ENCODE data around the gene CNTNAP3. TPM values are rescaled to one million over a fixed set of nuclear protein-coding genes. Genes with fewer than 3 reads are reported as not detected.
"Not testable (repeated sequence)": the region's sequence is repeated elsewhere in the genome, so short reads cannot be mapped to it uniquely, and the experiment has no call there.

Gene CNTNAP3
- 6.0 TPM for polyA plus RNA-seq (2013, experiment 1 of 2)
- polyA plus RNA-seq (2013, experiment 2 of 2) = 6.6 TPM

DNA sequence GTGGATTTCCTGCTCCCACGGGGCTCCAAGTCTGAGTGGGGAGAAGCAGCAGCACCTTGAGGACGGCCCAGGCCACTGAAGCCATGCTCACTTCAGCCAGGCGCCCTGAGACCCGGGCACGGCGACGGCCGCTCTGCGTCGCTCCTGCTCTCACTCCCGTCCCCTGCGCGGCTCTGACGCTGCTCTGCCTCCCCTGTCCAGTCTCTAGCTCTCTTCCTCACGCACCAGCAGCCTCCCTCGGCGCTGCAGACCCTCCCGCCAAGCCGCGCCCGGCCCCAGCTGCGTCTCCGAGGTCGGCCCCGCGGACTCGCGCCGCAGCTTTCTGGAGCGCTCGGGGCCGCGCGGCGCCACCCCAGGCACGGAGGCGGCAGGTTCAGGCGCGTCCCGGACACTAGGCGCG, at the start of gene CNTNAP3:
Gene CNTNAP3 (minus strand): TSS at position 188 of the 400 bp plus-strand sequence. CDS start 103 bp downstream, at position 85.
- no CpG with 5 or more reads among the region's 42 CpGs for WGBS, 2 donors (ENCODE audit: extremely low coverage in 2 of 2, insufficient read length in 2 of 2, insufficient replicate concordance in 1 of 2)
- not testable (repeated sequence) for H2BK120ac ChIP-seq (ENCODE audit: low read depth, low read length); H3K36me3 ChIP-seq (replicated peaks in 1 of 2; ENCODE audit: control insufficient read depth in 2 of 2, insufficient read depth in 2 of 2, low read length in 2 of 2); H3K18ac ChIP-seq (ENCODE audit: low read length); H2BK12ac ChIP-seq (ENCODE audit: low read length); H3K23ac ChIP-seq (ENCODE audit: low read depth, low read length, poor library complexity); H3K9ac ChIP-seq (ENCODE audit: low read depth, low read length, poor library complexity); DNase-seq (ENCODE audit: low spot score); H2AK5ac ChIP-seq (ENCODE audit: low read depth, low read length); H3K4me2 ChIP-seq (ENCODE audit: insufficient read depth, low read length, poor library complexity, severe bottlenecking); H3K14ac ChIP-seq (ENCODE audit: low read length); H2AFZ ChIP-seq (ENCODE audit: low read length); H3K4me1 ChIP-seq (ENCODE audit: control insufficient read depth in 2 of 2, insufficient read depth in 1 of 2, low read depth in 1 of 2, low read length in 2 of 2); H4K8ac ChIP-seq (ENCODE audit: low read depth, low read length); H3K4ac ChIP-seq (ENCODE audit: low read length); H2BK5ac ChIP-seq (ENCODE audit: low read length); H3K9me3 ChIP-seq (replicated peaks in 1 of 2; ENCODE audit: control insufficient read depth in 2 of 2, insufficient read depth in 1 of 2, low read depth in 1 of 2, low read length in 2 of 2); H3K27ac ChIP-seq (replicated peaks; ENCODE audit: low read length); H3K79me1 ChIP-seq (ENCODE audit: low read depth, low read length); H3K27me3 ChIP-seq (ENCODE audit: control insufficient read depth in 3 of 3, insufficient read depth in 3 of 3, low read depth in 1 of 3, low read length in 3 of 3); H2BK15ac ChIP-seq (ENCODE audit: low read length); H4K91ac ChIP-seq (ENCODE audit: low read depth, low read length, poor library complexity)
- peak within 1 kb of the TSS in 1 of 2 donors; percentile 36 for H3K4me3 ChIP-seq (ENCODE audit: low read length in 2 of 2)

GRCh38 chr9:39279995-39280394, 8.0 kb downstream of the CNTNAP3 start:
- H2BK5ac ChIP-seq (ENCODE audit: low read length); H2AFZ ChIP-seq (ENCODE audit: low read length); H3K4ac ChIP-seq (ENCODE audit: low read length); H3K23ac ChIP-seq (ENCODE audit: low read depth, low read length, poor library complexity); H4K91ac ChIP-seq (ENCODE audit: low read depth, low read length, poor library complexity); H3K27ac ChIP-seq (replicated peaks; ENCODE audit: low read length); H3K4me3 ChIP-seq (ENCODE audit: low read length in 2 of 2); H3K79me1 ChIP-seq (ENCODE audit: low read depth, low read length); H3K4me1 ChIP-seq (ENCODE audit: control insufficient read depth in 2 of 2, insufficient read depth in 1 of 2, low read depth in 1 of 2, low read length in 2 of 2); H3K27me3 ChIP-seq (ENCODE audit: control insufficient read depth in 3 of 3, insufficient read depth in 3 of 3, low read depth in 1 of 3, low read length in 3 of 3); H3K9ac ChIP-seq (ENCODE audit: low read depth, low read length, poor library complexity); H2BK120ac ChIP-seq (ENCODE audit: low read depth, low read length); H3K36me3 ChIP-seq (replicated peaks in 1 of 2; ENCODE audit: control insufficient read depth in 2 of 2, insufficient read depth in 2 of 2, low read length in 2 of 2); DNase-seq (ENCODE audit: low spot score); H3K14ac ChIP-seq (ENCODE audit: low read length); H2BK12ac ChIP-seq (ENCODE audit: low read length); H4K8ac ChIP-seq (ENCODE audit: low read depth, low read length); H2AK5ac ChIP-seq (ENCODE audit: low read depth, low read length); H3K18ac ChIP-seq (ENCODE audit: low read length); H3K4me2 ChIP-seq (ENCODE audit: insufficient read depth, low read length, poor library complexity, severe bottlenecking); H2BK15ac ChIP-seq (ENCODE audit: low read length); H3K9me3 ChIP-seq (replicated peaks in 1 of 2; ENCODE audit: control insufficient read depth in 2 of 2, insufficient read depth in 1 of 2, low read depth in 1 of 2, low read length in 2 of 2): not testable (repeated sequence)
- WGBS, 2 donors (ENCODE audit: extremely low coverage in 2 of 2, insufficient read length in 2 of 2, insufficient replicate concordance in 1 of 2) = no CpG with 5 or more reads among the region's 4 CpGs

DNA sequence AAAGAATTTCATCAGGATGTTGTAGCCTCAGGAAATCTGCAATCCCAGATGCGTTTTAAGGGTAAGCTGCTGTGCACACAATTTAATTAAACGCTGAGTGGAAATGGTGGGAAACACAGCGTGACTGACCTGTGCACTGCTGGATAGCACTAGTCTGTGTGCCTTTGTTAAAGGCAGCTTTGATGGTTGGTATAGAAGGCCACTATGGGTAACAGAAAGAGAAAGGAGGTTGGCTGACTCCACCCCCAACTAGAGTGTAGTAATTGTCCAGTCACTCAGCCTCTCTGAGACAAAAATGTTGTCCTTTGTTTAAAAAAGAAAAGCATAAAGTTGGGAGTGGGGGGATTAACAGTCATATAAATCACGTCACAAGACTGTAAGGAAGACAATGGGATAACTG, 45.5 kb downstream of the CNTNAP3 start:
- H3K4me1 ChIP-seq (ENCODE audit: control insufficient read depth in 2 of 2, insufficient read depth in 1 of 2, low read depth in 1 of 2, low read length in 2 of 2); H2BK5ac ChIP-seq (ENCODE audit: low read length); H3K18ac ChIP-seq (ENCODE audit: low read length); H2AK5ac ChIP-seq (ENCODE audit: low read depth, low read length); H4K91ac ChIP-seq (ENCODE audit: low read depth, low read length, poor library complexity); H3K4ac ChIP-seq (ENCODE audit: low read length); H3K4me2 ChIP-seq (ENCODE audit: insufficient read depth, low read length, poor library complexity, severe bottlenecking); H2BK12ac ChIP-seq (ENCODE audit: low read length); H3K14ac ChIP-seq (ENCODE audit: low read length); H3K79me1 ChIP-seq (ENCODE audit: low read depth, low read length); H2BK15ac ChIP-seq (ENCODE audit: low read length); H3K36me3 ChIP-seq (replicated peaks in 1 of 2; ENCODE audit: control insufficient read depth in 2 of 2, insufficient read depth in 2 of 2, low read length in 2 of 2); H4K8ac ChIP-seq (ENCODE audit: low read depth, low read length); H3K9me3 ChIP-seq (replicated peaks in 1 of 2; ENCODE audit: control insufficient read depth in 2 of 2, insufficient read depth in 1 of 2, low read depth in 1 of 2, low read length in 2 of 2); DNase-seq (ENCODE audit: low spot score); H2BK120ac ChIP-seq (ENCODE audit: low read depth, low read length); H3K23ac ChIP-seq (ENCODE audit: low read depth, low read length, poor library complexity); H3K27ac ChIP-seq (replicated peaks; ENCODE audit: low read length); H3K27me3 ChIP-seq (ENCODE audit: control insufficient read depth in 3 of 3, insufficient read depth in 3 of 3, low read depth in 1 of 3, low read length in 3 of 3); H3K4me3 ChIP-seq (ENCODE audit: low read length in 2 of 2); H3K9ac ChIP-seq (ENCODE audit: low read depth, low read length, poor library complexity); H2AFZ ChIP-seq (ENCODE audit: low read length): not testable (repeated sequence)
- WGBS, 2 donors (ENCODE audit: extremely low coverage in 2 of 2, insufficient read length in 2 of 2, insufficient replicate concordance in 1 of 2) = no CpG with 5 or more reads among the region's 4 CpGs

- not testable (repeated sequence) for H3K18ac ChIP-seq (ENCODE audit: low read length); DNase-seq (ENCODE audit: low spot score); H4K91ac ChIP-seq (ENCODE audit: low read depth, low read length, poor library complexity); H3K27me3 ChIP-seq (ENCODE audit: control insufficient read depth in 3 of 3, insufficient read depth in 3 of 3, low read depth in 1 of 3, low read length in 3 of 3); H3K4me2 ChIP-seq (ENCODE audit: insufficient read depth, low read length, poor library complexity, severe bottlenecking); H3K36me3 ChIP-seq (replicated peaks in 1 of 2; ENCODE audit: control insufficient read depth in 2 of 2, insufficient read depth in 2 of 2, low read length in 2 of 2); H3K23ac ChIP-seq (ENCODE audit: low read depth, low read length, poor library complexity); H2BK120ac ChIP-seq (ENCODE audit: low read depth, low read length); H4K8ac ChIP-seq (ENCODE audit: low read depth, low read length); H3K27ac ChIP-seq (replicated peaks; ENCODE audit: low read length); H3K4me1 ChIP-seq (ENCODE audit: control insufficient read depth in 2 of 2, insufficient read depth in 1 of 2, low read depth in 1 of 2, low read length in 2 of 2); H3K4ac ChIP-seq (ENCODE audit: low read length); H2BK5ac ChIP-seq (ENCODE audit: low read length); H2BK15ac ChIP-seq (ENCODE audit: low read length); H3K79me1 ChIP-seq (ENCODE audit: low read depth, low read length); H3K9ac ChIP-seq (ENCODE audit: low read depth, low read length, poor library complexity); H2AFZ ChIP-seq (ENCODE audit: low read length); H3K4me3 ChIP-seq (ENCODE audit: low read length in 2 of 2); H3K14ac ChIP-seq (ENCODE audit: low read length); H2AK5ac ChIP-seq (ENCODE audit: low read depth, low read length); H2BK12ac ChIP-seq (ENCODE audit: low read length); H3K9me3 ChIP-seq (replicated peaks in 1 of 2; ENCODE audit: control insufficient read depth in 2 of 2, insufficient read depth in 1 of 2, low read depth in 1 of 2, low read length in 2 of 2)
- no CpG with 5 or more reads among the region's 12 CpGs for WGBS, 2 donors (ENCODE audit: extremely low coverage in 2 of 2, insufficient read length in 2 of 2, insufficient replicate concordance in 1 of 2)
Measured at GRCh38 chr9:39232130-39232991, 55.6 kb downstream of the CNTNAP3 start.
